GM23338 (cell line): ENCODE measurements around the gene CCSER2. TPM values are rescaled to one million over a fixed set of nuclear protein-coding genes. Genes with fewer than 3 reads are reported as not detected.

Experiments
- ATAC-seq: fragments of 200-7000 bp; cut with Tn5 transposase; 3 replicates; pipeline ENCODE4 v1.9.1; 2020
- DNase-seq: peaks from one replicate; pipeline ENCODE4 v3.0.0-alpha.2; 2015; ENCODE audit warnings: low spot score
- H2AFZ ChIP-seq: fragments of 200-600 bp; sonication (generic); 2 replicates; pipeline ENCODE4 v1.8.0; 2016; ENCODE audit warnings: antibody characterized with exemption, mild to moderate bottlenecking, moderate library complexity
- H3F3A ChIP-seq: fragments of 200-600 bp; sonication (generic); replicated peaks from 2 replicates; pipeline ENCODE4 v1.8.0; 2017; ENCODE audit warnings: antibody characterized with exemption, mixed run types, low read depth
- H3K27ac ChIP-seq: fragments of 200-600 bp; sonication (generic); 2 replicates; pipeline ENCODE4 v1.6.1; 2016; ENCODE audit warnings: low read depth
- H3K27me3 ChIP-seq: fragments of 200-600 bp; sonication (generic); 2 replicates; pipeline ENCODE4 v1.8.0; 2016; ENCODE audit warnings: mild to moderate bottlenecking, mixed run types, moderate library complexity; ENCODE audit not compliant: insufficient read depth
- H3K36me3 ChIP-seq: fragments of 200-600 bp; sonication (generic); 2 replicates; pipeline ENCODE4 v1.8.0; 2016; ENCODE audit warnings: mild to moderate bottlenecking; ENCODE audit not compliant: insufficient read depth
- H3K4me1 ChIP-seq: fragments of 200-600 bp; sonication (generic); 2 replicates; pipeline ENCODE4 v1.8.0; 2016; ENCODE audit warnings: mild to moderate bottlenecking, moderate library complexity; ENCODE audit not compliant: insufficient read depth
- H3K4me2 ChIP-seq: fragments of 200-600 bp; sonication (generic); 2 replicates; pipeline ENCODE4 v1.7.1; 2017; ENCODE audit warnings: mixed run types
- H3K4me3 ChIP-seq: fragments of 200-600 bp; sonication (generic); 2 replicates; pipeline ENCODE4 v1.6.1; 2016; ENCODE audit warnings: mixed run types
- H3K79me2 ChIP-seq: fragments of 200-600 bp; sonication (generic); replicated peaks from 2 replicates; pipeline ENCODE4 v1.8.0; 2017; ENCODE audit warnings: mild to moderate bottlenecking; ENCODE audit not compliant: insufficient read depth
- H3K9me2 ChIP-seq: fragments of 200-600 bp; sonication (generic); 2 replicates; pipeline ENCODE4 v1.8.0; 2017; ENCODE audit not compliant: insufficient read depth
- H4K20me1 ChIP-seq: fragments of 200-600 bp; sonication (generic); replicated peaks from 2 replicates; pipeline ENCODE4 v1.8.0; 2017; ENCODE audit warnings: mild to moderate bottlenecking; ENCODE audit not compliant: insufficient read depth
- H3K27ac Mint-ChIP-seq: 2 replicates; pipeline ENCODE4 v1.8.0; 2020; ENCODE audit warnings: inconsistent platforms, mild to moderate bottlenecking, moderate library complexity, mixed read lengths
- H3K27me3 Mint-ChIP-seq: 3 replicates; pipeline ENCODE4 v1.8.0; 2022; ENCODE audit warnings: low read depth, mild to moderate bottlenecking, moderate library complexity, mixed read lengths, inconsistent platforms; ENCODE audit not compliant: insufficient read depth, poor library complexity
- H3K36me3 Mint-ChIP-seq: 3 replicates; pipeline ENCODE4 v1.8.0; 2021; ENCODE audit warnings: low read depth, mild to moderate bottlenecking, inconsistent platforms, moderate library complexity, mixed read lengths
- H3K4me1 Mint-ChIP-seq: 3 replicates; pipeline ENCODE4 v1.8.0; 2020; ENCODE audit warnings: mild to moderate bottlenecking, inconsistent platforms, mixed read lengths
- H3K4me3 Mint-ChIP-seq: 3 replicates; pipeline ENCODE4 v1.8.0; 2021; ENCODE audit warnings: moderate library complexity, mild to moderate bottlenecking, inconsistent platforms, mixed read lengths
- H3K9me3 Mint-ChIP-seq: 3 replicates; pipeline ENCODE4 v1.8.0; 2020; ENCODE audit warnings: moderate library complexity, mild to moderate bottlenecking, inconsistent platforms, mixed read lengths
- ETS1 ChIP-seq: IDR thresholded peaks from 2 replicates; pipeline ENCODE4 v1.6.1; 2016; ENCODE audit warnings: antibody characterized with exemption
- EZH2 ChIP-seq: fragments of 200-600 bp; sonication (generic); IDR thresholded peaks from one replicate; pipeline ENCODE4 v1.8.0; 2017; ENCODE audit warnings: antibody characterized with exemption, mild to moderate bottlenecking, low read depth; ENCODE audit not compliant: unreplicated experiment
- EZH2phosphoT487 ChIP-seq: fragments of 200-600 bp; sonication (generic); IDR thresholded peaks from one replicate; pipeline ENCODE4 v1.8.1; 2018; ENCODE audit warnings: antibody characterized with exemption; ENCODE audit not compliant: unreplicated experiment
- JUNB ChIP-seq: IDR thresholded peaks from one replicate; pipeline ENCODE4 v1.6.1; 2016; ENCODE audit warnings: antibody characterized with exemption; ENCODE audit not compliant: unreplicated experiment
- POLR2AphosphoS5 ChIP-seq: IDR thresholded peaks from 2 replicates; pipeline ENCODE4 v1.6.1; 2016; ENCODE audit warnings: antibody characterized with exemption, low read depth
- STAT1 ChIP-seq: IDR thresholded peaks from one replicate; pipeline ENCODE4 v1.6.1; 2016; ENCODE audit warnings: antibody characterized with exemption; ENCODE audit not compliant: unreplicated experiment
- polyA plus RNA-seq: library from polyadenylated mRNA; unstranded; fragments of >200 nt; fragmentation: Nextera tagmentation; extraction: Ambion mirVana; gene quantifications from 2 replicates; pipeline ENCODE4 v1.2.1, GENCODE V29; 2016
- total RNA-seq: library from RNA; depleted of rRNA; stranded (reverse); fragments of >200 nt; shearing (Covaris generic); gene quantifications from 2 replicates; pipeline ENCODE4 v1.2.3, GENCODE V29; 2014
- TF ChIP-seq, protein P1 (sequence below): fragments of 250-450 bp; sonication (Bioruptor Pico); IDR thresholded peaks from 2 replicates; pipeline ENCODE4 v1.5.0; 2020; ENCODE audit warnings: mild to moderate bottlenecking, moderate library complexity
- TF ChIP-seq, protein P2 (sequence below), 2 experiments: fragments of 200-600 bp in 1 of 2; sonication (generic) in 1 of 2; conservative IDR thresholded peaks; 2 replicates each; pipeline versions ENCODE4 v1.5.1 to v1.6.1; 2016 to 2017; ENCODE audit warnings: antibody characterized with exemption in 2 of 2, low read depth in 2 of 2, mild to moderate bottlenecking in 2 of 2, moderate library complexity in 1 of 2

CCSER2 gene
- total and polyA plus RNA-seq, 2 experiments from 2014 or later = 30.6 to 37.2 TPM

- TF ChIP-seq, protein P1, sequence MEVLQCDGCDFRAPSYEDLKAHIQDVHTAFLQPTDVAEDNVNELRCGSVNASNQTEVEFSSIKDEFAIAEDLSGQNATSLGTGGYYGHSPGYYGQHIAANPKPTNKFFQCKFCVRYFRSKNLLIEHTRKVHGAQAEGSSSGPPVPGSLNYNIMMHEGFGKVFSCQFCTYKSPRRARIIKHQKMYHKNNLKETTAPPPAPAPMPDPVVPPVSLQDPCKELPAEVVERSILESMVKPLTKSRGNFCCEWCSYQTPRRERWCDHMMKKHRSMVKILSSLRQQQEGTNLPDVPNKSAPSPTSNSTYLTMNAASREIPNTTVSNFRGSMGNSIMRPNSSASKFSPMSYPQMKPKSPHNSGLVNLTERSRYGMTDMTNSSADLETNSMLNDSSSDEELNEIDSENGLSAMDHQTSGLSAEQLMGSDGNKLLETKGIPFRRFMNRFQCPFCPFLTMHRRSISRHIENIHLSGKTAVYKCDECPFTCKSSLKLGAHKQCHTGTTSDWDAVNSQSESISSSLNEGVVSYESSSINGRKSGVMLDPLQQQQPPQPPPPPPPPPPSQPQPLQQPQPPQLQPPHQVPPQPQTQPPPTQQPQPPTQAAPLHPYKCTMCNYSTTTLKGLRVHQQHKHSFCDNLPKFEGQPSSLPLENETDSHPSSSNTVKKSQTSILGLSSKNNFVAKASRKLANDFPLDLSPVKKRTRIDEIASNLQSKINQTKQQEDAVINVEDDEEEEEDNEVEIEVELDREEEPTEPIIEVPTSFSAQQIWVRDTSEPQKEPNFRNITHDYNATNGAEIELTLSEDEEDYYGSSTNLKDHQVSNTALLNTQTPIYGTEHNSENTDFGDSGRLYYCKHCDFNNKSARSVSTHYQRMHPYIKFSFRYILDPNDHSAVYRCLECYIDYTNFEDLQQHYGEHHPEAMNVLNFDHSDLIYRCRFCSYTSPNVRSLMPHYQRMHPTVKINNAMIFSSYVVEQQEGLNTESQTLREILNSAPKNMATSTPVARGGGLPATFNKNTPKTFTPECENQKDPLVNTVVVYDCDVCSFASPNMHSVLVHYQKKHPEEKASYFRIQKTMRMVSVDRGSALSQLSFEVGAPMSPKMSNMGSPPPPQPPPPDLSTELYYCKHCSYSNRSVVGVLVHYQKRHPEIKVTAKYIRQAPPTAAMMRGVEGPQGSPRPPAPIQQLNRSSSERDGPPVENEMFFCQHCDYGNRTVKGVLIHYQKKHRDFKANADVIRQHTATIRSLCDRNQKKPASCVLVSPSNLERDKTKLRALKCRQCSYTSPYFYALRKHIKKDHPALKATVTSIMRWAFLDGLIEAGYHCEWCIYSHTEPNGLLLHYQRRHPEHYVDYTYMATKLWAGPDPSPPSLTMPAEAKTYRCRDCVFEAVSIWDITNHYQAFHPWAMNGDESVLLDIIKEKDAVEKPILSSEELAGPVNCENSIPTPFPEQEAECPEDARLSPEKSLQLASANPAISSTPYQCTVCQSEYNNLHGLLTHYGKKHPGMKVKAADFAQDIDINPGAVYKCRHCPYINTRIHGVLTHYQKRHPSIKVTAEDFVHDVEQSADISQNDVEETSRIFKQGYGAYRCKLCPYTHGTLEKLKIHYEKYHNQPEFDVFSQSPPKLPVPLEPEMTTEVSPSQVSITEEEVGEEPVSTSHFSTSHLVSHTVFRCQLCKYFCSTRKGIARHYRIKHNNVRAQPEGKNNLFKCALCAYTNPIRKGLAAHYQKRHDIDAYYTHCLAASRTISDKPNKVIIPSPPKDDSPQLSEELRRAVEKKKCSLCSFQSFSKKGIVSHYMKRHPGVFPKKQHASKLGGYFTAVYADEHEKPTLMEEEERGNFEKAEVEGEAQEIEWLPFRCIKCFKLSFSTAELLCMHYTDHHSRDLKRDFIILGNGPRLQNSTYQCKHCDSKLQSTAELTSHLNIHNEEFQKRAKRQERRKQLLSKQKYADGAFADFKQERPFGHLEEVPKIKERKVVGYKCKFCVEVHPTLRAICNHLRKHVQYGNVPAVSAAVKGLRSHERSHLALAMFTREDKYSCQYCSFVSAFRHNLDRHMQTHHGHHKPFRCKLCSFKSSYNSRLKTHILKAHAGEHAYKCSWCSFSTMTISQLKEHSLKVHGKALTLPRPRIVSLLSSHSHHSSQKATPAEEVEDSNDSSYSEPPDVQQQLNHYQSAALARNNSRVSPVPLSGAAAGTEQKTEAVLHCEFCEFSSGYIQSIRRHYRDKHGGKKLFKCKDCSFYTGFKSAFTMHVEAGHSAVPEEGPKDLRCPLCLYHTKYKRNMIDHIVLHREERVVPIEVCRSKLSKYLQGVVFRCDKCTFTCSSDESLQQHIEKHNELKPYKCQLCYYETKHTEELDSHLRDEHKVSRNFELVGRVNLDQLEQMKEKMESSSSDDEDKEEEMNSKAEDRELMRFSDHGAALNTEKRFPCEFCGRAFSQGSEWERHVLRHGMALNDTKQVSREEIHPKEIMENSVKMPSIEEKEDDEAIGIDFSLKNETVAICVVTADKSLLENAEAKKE (CRISPR knock-in tag) = no peak
These were observed 33.5 kb upstream of the CCSER2 start (continued) for GRCh38 chr10:84294766-84295447.

- H3K36me3 ChIP-seq = no peaks in the 10 kb centered on the region
- DNase-seq (peak; percentile 81), ATAC-seq (peak; percentile 87)
- H3K4me1 ChIP-seq = peaks cover 38% of the 10 kb centered on the region
- H3K9me2 ChIP-seq = peaks cover 6% of the 10 kb centered on the region; the same call in 1 of the 2 replicates
- Mint-ChIP-seq H3K4me1 (peaks cover 30% of the 10 kb centered on the region), H3K36me3 (no peaks in the 10 kb centered on the region; the same call in 2 of the 3 replicates), H3K9me3 (no peaks in the 10 kb centered on the region), H3K27me3 (peaks cover 6% of the 10 kb centered on the region), H3K4me3 (no peak overlapping the region; the same call in 2 of the 3 replicates), H3K27ac (peak overlapping the region; percentile 65; the same call in 1 of the 2 replicates)
- H3K4me3 ChIP-seq = peak overlapping the region; percentile 22; the same call in 1 of the 2 replicates
- H3K79me2 ChIP-seq = no peaks in the 10 kb centered on the region
- H3F3A ChIP-seq = 0 out of 2 replicates have a peak, but pooled peaks cover 13% of the 10 kb centered on the region
- peak overlapping the region; percentile 77 for H3K27ac ChIP-seq
- no peaks in the 10 kb centered on the region for H3K27me3 ChIP-seq
- no peak overlapping the region for H2AFZ ChIP-seq
- H4K20me1 ChIP-seq = no peaks in the 10 kb centered on the region
- peak overlapping the region; percentile 45 for H3K4me2 ChIP-seq
- TF ChIP-seq EZH2phosphoT487 (no peak), EZH2 (no peak), JUNB (no peak), ETS1 (peak; percentile 54; the same call in 1 of the 2 replicates), POLR2AphosphoS5 (no peak), STAT1 (no peak)
- TF ChIP-seq, protein P2, sequence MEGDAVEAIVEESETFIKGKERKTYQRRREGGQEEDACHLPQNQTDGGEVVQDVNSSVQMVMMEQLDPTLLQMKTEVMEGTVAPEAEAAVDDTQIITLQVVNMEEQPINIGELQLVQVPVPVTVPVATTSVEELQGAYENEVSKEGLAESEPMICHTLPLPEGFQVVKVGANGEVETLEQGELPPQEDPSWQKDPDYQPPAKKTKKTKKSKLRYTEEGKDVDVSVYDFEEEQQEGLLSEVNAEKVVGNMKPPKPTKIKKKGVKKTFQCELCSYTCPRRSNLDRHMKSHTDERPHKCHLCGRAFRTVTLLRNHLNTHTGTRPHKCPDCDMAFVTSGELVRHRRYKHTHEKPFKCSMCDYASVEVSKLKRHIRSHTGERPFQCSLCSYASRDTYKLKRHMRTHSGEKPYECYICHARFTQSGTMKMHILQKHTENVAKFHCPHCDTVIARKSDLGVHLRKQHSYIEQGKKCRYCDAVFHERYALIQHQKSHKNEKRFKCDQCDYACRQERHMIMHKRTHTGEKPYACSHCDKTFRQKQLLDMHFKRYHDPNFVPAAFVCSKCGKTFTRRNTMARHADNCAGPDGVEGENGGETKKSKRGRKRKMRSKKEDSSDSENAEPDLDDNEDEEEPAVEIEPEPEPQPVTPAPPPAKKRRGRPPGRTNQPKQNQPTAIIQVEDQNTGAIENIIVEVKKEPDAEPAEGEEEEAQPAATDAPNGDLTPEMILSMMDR (conservative IDR thresholded peaks at IDR 0.05; ENCODE audit: low read depth in 2 of 2) = no peak
These were observed 32.1 kb upstream of the CCSER2 start for GRCh38 chr10:84296091-84296981.
